ENCODE measurements around the gene ALDH9A1. TPM values are rescaled to one million over a fixed set of nuclear protein-coding genes. Genes with fewer than 3 reads are reported as not detected.
"Not testable (repeated sequence)": the region's sequence is repeated elsewhere in the genome, so short reads cannot be mapped to it uniquely, and the experiment has no call there.

ALDH9A1 gene
- total RNA-seq, 1 donor = 118 TPM

GRCh38 chr1:165688046-165688445 is 10.3 kb downstream of the ALDH9A1 start:
- H4K20me1 ChIP-seq (ENCODE audit: insufficient read depth, low read length) = peaks cover 11% of the 10 kb centered on the region
- TF ChIP-seq, protein P1, sequence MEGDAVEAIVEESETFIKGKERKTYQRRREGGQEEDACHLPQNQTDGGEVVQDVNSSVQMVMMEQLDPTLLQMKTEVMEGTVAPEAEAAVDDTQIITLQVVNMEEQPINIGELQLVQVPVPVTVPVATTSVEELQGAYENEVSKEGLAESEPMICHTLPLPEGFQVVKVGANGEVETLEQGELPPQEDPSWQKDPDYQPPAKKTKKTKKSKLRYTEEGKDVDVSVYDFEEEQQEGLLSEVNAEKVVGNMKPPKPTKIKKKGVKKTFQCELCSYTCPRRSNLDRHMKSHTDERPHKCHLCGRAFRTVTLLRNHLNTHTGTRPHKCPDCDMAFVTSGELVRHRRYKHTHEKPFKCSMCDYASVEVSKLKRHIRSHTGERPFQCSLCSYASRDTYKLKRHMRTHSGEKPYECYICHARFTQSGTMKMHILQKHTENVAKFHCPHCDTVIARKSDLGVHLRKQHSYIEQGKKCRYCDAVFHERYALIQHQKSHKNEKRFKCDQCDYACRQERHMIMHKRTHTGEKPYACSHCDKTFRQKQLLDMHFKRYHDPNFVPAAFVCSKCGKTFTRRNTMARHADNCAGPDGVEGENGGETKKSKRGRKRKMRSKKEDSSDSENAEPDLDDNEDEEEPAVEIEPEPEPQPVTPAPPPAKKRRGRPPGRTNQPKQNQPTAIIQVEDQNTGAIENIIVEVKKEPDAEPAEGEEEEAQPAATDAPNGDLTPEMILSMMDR (IDR thresholded peaks at IDR 0.05; ENCODE audit: extremely low read depth, low read depth, low read length) = no peak
- H3K27ac ChIP-seq (ENCODE audit: low read depth, low read length) = no peak overlapping the region
- peaks cover 39% of the 10 kb centered on the region for H3K36me3 ChIP-seq (ENCODE audit: insufficient read depth, low read length)
- H3K4me3 ChIP-seq (ENCODE audit: insufficient read depth, low read length) = no peak overlapping the region
- no peak overlapping the region for H3K4me2 ChIP-seq (ENCODE audit: insufficient read depth, low read length)
- H3K79me2 ChIP-seq (ENCODE audit: insufficient read depth, low read length) = peaks cover 81% of the 10 kb centered on the region
- H3K4me1 ChIP-seq (ENCODE audit: insufficient read depth, low read length) = no peaks in the 10 kb centered on the region
- no peak overlapping the region for H2AFZ ChIP-seq (ENCODE audit: low read length)
- DNase-seq (ENCODE audit: insufficient read length, low spot score, missing footprints) = no peak
- no peaks in the 10 kb centered on the region for H3K27me3 ChIP-seq (ENCODE audit: insufficient read depth, low read length)
- no peaks in the 10 kb centered on the region for H3K9me3 ChIP-seq (ENCODE audit: low read depth, low read length)

DNA sequence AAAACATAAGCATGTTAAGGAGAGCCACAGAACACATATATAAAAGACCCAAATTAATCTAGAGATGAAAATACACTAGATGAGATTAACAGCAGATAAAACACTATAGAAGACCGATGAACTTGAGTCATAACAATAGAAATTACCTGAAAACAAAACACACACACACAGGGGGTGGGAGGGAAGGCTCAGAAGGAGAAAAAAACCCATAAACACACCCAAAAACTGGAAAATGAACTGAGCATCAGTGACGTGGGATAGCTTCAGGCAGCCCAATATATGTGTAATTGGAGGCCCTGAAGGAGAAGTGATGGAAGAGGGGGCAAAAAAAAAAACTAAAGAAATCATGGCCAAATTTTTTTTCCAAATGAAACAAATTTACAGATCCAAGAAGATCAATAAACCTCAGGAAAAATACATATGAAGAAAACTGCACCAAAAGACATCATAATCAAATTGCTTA is 11.4 kb downstream of the ALDH9A1 start:
- H3K4me1 ChIP-seq (ENCODE audit: insufficient read depth, low read length) = no peaks in the 10 kb centered on the region
- H2AFZ ChIP-seq (ENCODE audit: low read length) = no peak overlapping the region
- DNase-seq (ENCODE audit: insufficient read length, low spot score, missing footprints) = no peak
- peaks cover 50% of the 10 kb centered on the region for H3K36me3 ChIP-seq (ENCODE audit: insufficient read depth, low read length)
- H3K27ac ChIP-seq (ENCODE audit: low read depth, low read length) = no peak overlapping the region
- no peak overlapping the region for H3K4me2 ChIP-seq (ENCODE audit: insufficient read depth, low read length)
- TF ChIP-seq, protein P1 (IDR thresholded peaks at IDR 0.05; ENCODE audit: extremely low read depth, low read depth, low read length) = no peak
- no peaks in the 10 kb centered on the region for H3K27me3 ChIP-seq (ENCODE audit: insufficient read depth, low read length)
- H3K79me2 ChIP-seq (ENCODE audit: insufficient read depth, low read length) = peaks cover 86% of the 10 kb centered on the region
- H3K4me3 ChIP-seq (ENCODE audit: insufficient read depth, low read length) = no peak overlapping the region
- H3K9me3 ChIP-seq (ENCODE audit: low read depth, low read length) = no peaks in the 10 kb centered on the region
- peaks cover 11% of the 10 kb centered on the region for H4K20me1 ChIP-seq (ENCODE audit: insufficient read depth, low read length)

DNA sequence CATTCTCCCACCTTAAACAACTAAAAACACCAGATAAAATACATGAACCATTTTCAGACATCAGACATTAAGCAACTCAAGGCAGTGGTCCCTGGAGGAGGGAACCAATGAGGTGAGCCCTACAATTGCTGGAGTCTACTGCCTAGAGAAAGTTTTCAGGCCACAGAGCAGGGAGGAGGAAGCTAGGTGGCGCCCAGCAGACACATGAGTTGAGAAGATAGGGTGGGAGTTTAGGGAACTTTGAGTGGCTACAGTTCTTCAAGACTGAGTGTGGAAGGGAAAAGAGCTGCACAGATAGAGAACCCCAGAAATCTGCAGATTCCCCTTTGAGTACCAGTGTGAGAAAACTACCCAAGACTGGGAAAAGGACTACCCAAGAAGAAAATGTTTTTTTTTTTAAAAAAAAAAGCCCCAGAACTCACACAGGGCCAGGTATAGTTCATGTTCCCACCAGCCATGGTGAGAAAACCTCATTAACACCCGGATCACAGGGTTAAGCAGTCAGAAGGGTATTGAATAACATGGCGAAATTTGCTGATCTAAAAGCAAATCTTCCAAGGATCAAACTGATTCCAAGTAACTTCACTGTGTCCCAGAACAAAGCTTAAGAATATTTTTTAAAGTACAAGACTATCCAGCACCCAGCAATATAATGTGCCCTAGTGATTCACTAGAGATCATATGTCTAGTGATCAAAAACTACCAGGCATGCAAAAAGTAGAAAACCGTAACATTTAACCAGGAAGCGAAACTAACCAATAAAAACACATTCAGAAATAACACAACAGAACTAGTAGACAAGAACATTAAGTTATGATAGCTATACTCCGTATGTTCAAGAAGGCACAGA is 12.0 kb downstream of the ALDH9A1 start:
- H3K27me3 ChIP-seq (ENCODE audit: insufficient read depth, low read length) = no peaks in the 10 kb centered on the region
- TF ChIP-seq, protein P1 (IDR thresholded peaks at IDR 0.05; ENCODE audit: extremely low read depth, low read depth, low read length) = peak; percentile 11
- peaks cover 56% of the 10 kb centered on the region for H3K36me3 ChIP-seq (ENCODE audit: insufficient read depth, low read length)
- no peaks in the 10 kb centered on the region for H3K4me1 ChIP-seq (ENCODE audit: insufficient read depth, low read length)
- peaks cover 11% of the 10 kb centered on the region for H4K20me1 ChIP-seq (ENCODE audit: insufficient read depth, low read length)
- peaks cover 82% of the 10 kb centered on the region for H3K79me2 ChIP-seq (ENCODE audit: insufficient read depth, low read length)
- H3K4me2 ChIP-seq (ENCODE audit: insufficient read depth, low read length) = no peak overlapping the region
- no peak overlapping the region for H3K4me3 ChIP-seq (ENCODE audit: insufficient read depth, low read length)
- H2AFZ ChIP-seq (ENCODE audit: low read length) = no peak overlapping the region
- DNase-seq (ENCODE audit: insufficient read length, low spot score, missing footprints) = no peak
- H3K9me3 ChIP-seq (ENCODE audit: low read depth, low read length) = no peaks in the 10 kb centered on the region
- no peak overlapping the region for H3K27ac ChIP-seq (ENCODE audit: low read depth, low read length)

GRCh38 chr1:165683848-165684485 is 14.4 kb downstream of the ALDH9A1 start:
- no peak for DNase-seq (ENCODE audit: insufficient read length, low spot score, missing footprints)
- Histone ChIP-seq H3K36me3 (ENCODE audit: insufficient read depth, low read length) (peaks cover 70% of the 10 kb centered on the region), H3K4me3 (ENCODE audit: insufficient read depth, low read length) (no peak overlapping the region), H4K20me1 (ENCODE audit: insufficient read depth, low read length) (peaks cover 9% of the 10 kb centered on the region), H3K27ac (ENCODE audit: low read depth, low read length) (no peak overlapping the region), H3K27me3 (ENCODE audit: insufficient read depth, low read length) (no peaks in the 10 kb centered on the region), H3K4me1 (ENCODE audit: insufficient read depth, low read length) (no peaks in the 10 kb centered on the region), H3K79me2 (ENCODE audit: insufficient read depth, low read length) (peaks cover 73% of the 10 kb centered on the region), H3K9me3 (ENCODE audit: low read depth, low read length) (no peaks in the 10 kb centered on the region), H2AFZ (ENCODE audit: low read length) (no peak overlapping the region), H3K4me2 (ENCODE audit: insufficient read depth, low read length) (no peak overlapping the region)
- TF ChIP-seq, protein P1 (IDR thresholded peaks at IDR 0.05; ENCODE audit: extremely low read depth, low read depth, low read length) = no peak

DNA sequence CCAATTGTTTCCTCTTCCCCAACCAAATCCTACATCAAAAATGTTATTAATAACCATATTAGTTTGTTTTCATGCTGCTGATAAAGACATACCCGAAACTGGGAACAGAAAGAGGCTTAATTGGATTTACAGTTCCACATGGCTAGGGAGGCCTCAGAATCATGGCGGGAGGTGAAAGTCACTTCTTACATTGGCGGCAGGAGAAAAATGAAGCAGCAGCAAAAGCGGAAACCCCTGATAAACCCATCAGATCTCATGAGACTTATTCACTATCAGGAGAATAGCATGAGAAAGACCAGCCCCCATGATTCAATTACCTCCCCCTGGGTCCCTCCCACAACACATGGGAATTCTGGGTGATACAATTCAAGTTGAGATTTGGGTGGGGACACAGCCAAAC is 17.6 kb downstream of the ALDH9A1 start:
- Histone ChIP-seq H3K79me2 (ENCODE audit: insufficient read depth, low read length) (peaks cover 44% of the 10 kb centered on the region), H3K36me3 (ENCODE audit: insufficient read depth, low read length) (peaks cover 59% of the 10 kb centered on the region)
- not testable (repeated sequence) for H3K27ac ChIP-seq (ENCODE audit: low read depth, low read length); H3K4me2 ChIP-seq (ENCODE audit: insufficient read depth, low read length); H3K9me3 ChIP-seq (ENCODE audit: low read depth, low read length); H2AFZ ChIP-seq (ENCODE audit: low read length); H3K27me3 ChIP-seq (ENCODE audit: insufficient read depth, low read length); H3K4me3 ChIP-seq (ENCODE audit: insufficient read depth, low read length); DNase-seq (ENCODE audit: insufficient read length, low spot score, missing footprints); H4K20me1 ChIP-seq (ENCODE audit: insufficient read depth, low read length); H3K4me1 ChIP-seq (ENCODE audit: insufficient read depth, low read length)
